ENCODE results near the gene NKAIN1.

NKAIN1 gene

DNA sequence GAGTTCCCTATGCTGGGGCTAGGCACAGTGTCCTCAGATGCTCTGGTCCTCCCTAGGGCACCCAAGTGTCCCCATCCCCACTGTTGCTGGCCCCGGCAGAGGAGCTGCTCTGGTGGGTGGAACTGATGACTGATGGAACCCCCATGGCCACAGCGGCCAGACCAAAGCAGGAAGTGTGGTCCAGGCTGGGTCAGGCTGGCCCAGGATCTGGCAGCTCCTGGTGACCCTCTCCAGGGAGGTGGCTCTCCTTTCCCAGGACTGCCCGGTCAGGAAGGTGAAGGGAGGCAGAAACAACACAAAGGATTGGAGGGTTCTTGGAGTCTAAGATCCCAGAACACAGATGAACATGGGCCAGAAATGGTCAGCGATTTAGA, 1.1 kb downstream of the NKAIN1 start:
- in situ Hi-C loops (cut with MboI; ENCODE audit: low pct_unique_long_range_greater_than_20kb, low sequenced_read_pairs, unreplicated experiment): no loop called here
- TF ChIP-seq CTCF (IDR thresholded peaks at IDR 0.05; ENCODE audit: extremely low read depth, insufficient read depth, missing control alignments): no peak
- peak; percentile 31 for DNase-seq (ENCODE audit: low spot score)

DNA sequence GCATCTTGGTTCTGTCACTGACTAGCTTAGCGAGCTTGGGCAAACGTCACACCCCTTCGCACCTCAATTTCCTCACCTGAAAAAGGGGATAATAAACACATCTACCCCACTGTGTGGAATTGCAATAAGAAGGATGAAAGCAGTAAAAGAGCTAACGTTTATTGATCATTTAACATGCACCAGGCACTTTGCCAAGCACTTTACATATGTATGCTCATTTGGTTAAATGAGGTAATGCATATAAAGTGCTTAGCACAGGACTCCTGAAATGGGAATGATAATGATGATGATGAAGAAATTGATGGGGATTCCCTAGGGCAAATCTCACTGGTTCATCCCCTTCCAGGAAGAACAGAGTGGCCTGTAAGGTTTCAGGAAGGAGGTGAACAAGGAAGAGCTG, 4.8 kb downstream of the NKAIN1 start:
- TF ChIP-seq CTCF (IDR thresholded peaks at IDR 0.05; ENCODE audit: extremely low read depth, insufficient read depth, missing control alignments): no peak
- no peak for DNase-seq (ENCODE audit: low spot score)
- in situ Hi-C loops (cut with MboI; ENCODE audit: low pct_unique_long_range_greater_than_20kb, low sequenced_read_pairs, unreplicated experiment): no loop called here

- in situ Hi-C loops (cut with MboI; ENCODE audit: low pct_unique_long_range_greater_than_20kb, low sequenced_read_pairs, unreplicated experiment): no loop called here
- DNase-seq (ENCODE audit: low spot score): no peak
- TF ChIP-seq CTCF (IDR thresholded peaks at IDR 0.05; ENCODE audit: extremely low read depth, insufficient read depth, missing control alignments): no peak
These were observed 5.5 kb downstream of the NKAIN1 start for GRCh38 chr1:31234123-31234708.

GRCh38 chr1:31232689-31233088, 7.0 kb downstream of the NKAIN1 start:
- TF ChIP-seq CTCF (IDR thresholded peaks at IDR 0.05; ENCODE audit: extremely low read depth, insufficient read depth, missing control alignments): no peak
- DNase-seq (ENCODE audit: low spot score): no peak
- in situ Hi-C loops (cut with MboI; ENCODE audit: low pct_unique_long_range_greater_than_20kb, low sequenced_read_pairs, unreplicated experiment): no loop called here

DNA sequence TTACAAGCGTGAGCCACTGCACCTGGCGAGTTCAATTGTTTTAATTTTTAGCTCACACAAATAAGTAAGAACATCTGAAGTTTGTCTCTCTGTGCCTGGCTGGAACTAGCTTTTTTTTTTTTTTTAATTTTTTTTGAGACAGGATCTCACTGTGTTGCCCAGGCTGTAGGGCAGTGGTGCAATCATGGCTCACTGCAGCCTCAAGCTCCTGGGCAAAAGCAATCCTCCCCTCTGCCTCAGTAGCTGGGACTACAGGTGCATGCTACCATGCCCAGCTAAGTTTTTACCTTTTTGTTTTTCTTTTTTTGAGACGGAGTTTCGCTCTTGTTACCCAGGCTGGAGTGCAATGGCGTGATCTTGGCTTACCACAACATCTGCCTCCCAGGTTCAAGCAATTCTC, 7.9 kb downstream of the NKAIN1 start:
- in situ Hi-C loops (cut with MboI; ENCODE audit: low pct_unique_long_range_greater_than_20kb, low sequenced_read_pairs, unreplicated experiment): no loop called here

GRCh38 chr1:31230378-31230777, 9.3 kb downstream of the NKAIN1 start:
- in situ Hi-C loops (cut with MboI; ENCODE audit: low pct_unique_long_range_greater_than_20kb, low sequenced_read_pairs, unreplicated experiment): no loop called here
- TF ChIP-seq CTCF (IDR thresholded peaks at IDR 0.05; ENCODE audit: extremely low read depth, insufficient read depth, missing control alignments): no peak

More for the DNA sequence above, 7.9 kb downstream of the NKAIN1 start:
- no peak for DNase-seq (ENCODE audit: low spot score)
- no peak for TF ChIP-seq CTCF (IDR thresholded peaks at IDR 0.05; ENCODE audit: extremely low read depth, insufficient read depth, missing control alignments)

GRCh38 chr1:31228986-31229385, 10.7 kb downstream of the NKAIN1 start:
- in situ Hi-C loops (cut with MboI; ENCODE audit: low pct_unique_long_range_greater_than_20kb, low sequenced_read_pairs, unreplicated experiment): no loop called here
- no peak for DNase-seq (ENCODE audit: low spot score)

More at GRCh38 chr1:31230378-31230777, 9.3 kb downstream of the NKAIN1 start:
- DNase-seq (ENCODE audit: low spot score): no peak

More at GRCh38 chr1:31228986-31229385, 10.7 kb downstream of the NKAIN1 start:
- TF ChIP-seq CTCF (IDR thresholded peaks at IDR 0.05; ENCODE audit: extremely low read depth, insufficient read depth, missing control alignments): no peak

All from GM13977 (cell line).